HG03520 (cell line): ENCODE results near the gene SYNGR4.
A peak's percentile ranks its signal among the peaks of the same experiment; 100 is the strongest.

Experiments used
- ATAC-seq: cut with Tn5 transposase; IDR thresholded peaks from one replicate; pipeline ENCODE4 v1.9.1; 2021; ENCODE audit warnings: mild to moderate bottlenecking, moderate library complexity; ENCODE audit not compliant: unreplicated experiment

SYNGR4 gene

DNA sequence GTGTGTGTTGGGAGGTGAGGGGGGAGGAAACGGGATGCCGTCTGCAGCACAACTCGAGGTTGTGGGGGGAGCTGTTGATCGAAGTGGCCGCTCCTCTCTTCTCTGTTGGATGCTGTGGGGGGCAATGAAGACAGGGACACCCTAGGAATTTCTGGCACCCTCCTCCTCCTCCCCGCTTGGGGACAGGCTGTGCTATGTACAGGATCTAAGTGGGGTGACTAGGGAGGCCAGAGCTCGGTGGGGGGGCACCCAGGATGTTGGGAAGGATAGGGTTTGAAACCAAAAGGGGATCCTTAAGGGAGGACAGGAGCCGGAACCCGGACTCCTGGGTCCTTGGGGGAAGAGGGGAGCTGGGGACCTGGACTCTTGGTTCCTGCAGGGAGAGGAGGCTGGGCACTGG, 31.3 kb downstream of the SYNGR4 start:
- ATAC-seq = no peak

DNA sequence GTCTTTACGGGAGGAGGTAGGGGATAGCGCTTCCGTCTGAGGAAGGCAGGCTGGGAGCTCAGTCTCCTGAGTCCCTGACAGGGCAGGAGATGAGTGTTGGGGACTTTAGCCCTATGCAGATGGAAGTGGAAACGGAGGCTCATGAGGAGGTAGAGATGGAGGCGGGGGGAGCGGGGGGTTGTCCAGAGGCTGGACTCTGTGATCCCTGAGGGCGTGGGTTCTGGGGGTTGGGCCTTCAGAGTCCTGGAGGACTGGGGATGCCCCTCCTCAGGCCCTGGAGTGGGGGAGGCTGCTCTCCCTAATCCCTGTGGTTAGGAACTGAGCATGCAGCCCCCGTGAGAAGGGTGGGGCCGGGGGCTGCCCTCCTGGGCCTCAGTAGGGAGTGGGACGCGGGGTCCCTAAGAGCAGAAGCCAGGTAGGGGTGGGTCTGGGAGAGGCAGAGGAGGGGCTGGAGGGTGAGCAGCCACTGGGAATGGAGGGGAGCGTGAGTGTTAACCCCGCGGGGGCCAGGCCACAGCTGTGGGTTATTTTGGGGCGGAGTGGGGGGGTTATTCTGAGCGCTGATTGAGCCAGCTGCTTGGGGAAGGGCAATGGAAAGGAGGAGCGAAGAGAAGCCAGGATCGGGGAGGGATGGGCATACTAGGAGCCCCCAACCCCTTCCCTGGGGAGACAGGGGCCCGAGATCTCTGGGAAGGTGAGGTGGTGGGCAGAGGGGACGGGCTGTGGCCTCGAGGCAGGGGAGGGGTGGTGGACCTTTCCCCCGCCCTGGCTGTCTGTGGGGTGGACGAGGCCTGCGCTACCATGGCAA, 32.1 kb downstream of the SYNGR4 start:
- ATAC-seq = no peak

DNA sequence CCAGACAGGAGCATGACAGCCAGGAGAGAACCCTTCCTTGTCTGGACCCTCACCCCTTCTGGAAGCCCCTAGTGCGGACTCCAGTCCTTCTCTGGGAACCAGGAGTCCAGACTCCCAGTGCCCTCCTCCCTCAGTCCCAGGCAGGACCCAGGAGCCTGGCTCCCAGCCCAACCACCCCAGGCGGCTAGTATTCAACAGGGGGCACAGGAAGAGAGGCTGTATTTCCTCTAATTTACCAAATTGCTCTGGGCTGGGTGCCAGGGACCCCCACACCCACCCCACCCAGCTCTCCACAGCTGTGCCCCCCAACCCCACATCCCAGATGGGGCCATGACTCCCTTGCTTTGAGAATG, 32.6 kb downstream of the SYNGR4 start:
- no peak for ATAC-seq

DNA sequence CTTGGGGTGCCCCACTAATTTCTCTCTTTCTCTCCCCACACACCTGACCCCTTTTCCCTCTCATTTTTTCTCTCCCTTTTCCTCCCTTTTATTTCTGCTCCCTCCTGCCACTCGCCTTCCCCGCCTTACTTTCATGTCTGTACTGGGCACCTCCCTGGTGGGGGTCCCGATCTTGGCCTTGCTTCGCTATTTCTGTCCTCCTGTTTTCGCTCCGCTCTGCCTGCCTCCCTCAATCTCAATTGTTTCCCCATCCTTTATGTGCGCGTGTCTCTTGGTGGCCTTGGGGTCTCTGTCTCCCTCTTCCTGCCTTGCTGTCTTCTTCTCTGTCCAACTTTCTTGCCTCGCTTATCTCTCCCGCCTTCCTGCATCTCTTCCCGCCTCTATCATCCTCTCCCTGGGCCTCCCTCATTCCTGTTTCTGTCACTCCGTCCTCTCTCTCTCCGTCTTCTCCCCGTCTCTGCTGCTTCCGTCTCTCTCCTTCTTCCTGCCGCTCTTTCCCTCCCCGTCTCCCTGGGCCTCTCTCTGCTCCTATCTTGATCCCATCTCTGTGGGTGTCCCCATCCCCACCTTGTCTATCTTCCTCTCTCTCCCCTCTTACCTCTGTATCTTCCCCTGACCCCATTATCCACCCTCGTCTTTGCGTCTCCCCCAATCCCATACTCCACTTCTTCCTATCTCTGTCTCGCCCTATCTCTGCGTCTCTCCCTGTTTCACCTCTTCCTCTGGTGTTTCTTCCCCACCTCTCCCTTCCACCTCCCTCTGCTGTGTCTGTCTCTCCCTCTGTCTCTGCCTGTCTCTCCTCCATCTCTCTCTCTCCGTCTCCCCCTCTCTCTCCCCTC, 33.3 kb downstream of the SYNGR4 start:
- ATAC-seq = no peak

DNA sequence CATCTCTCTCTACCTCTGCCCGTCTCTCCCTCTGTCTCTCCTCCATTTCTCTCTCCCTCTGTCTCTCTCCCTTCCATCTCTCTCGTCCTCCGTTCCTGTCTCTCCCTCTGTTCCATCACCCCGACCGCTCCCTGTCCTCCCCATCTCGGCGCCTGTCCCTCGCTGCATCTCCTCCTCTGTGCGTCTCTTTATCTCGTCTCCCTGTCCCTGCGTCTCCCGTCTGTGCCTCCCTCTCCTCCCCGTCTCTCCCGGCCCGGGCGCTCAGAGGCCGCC, 33.9 kb downstream of the SYNGR4 start:
- no peak for ATAC-seq

DNA sequence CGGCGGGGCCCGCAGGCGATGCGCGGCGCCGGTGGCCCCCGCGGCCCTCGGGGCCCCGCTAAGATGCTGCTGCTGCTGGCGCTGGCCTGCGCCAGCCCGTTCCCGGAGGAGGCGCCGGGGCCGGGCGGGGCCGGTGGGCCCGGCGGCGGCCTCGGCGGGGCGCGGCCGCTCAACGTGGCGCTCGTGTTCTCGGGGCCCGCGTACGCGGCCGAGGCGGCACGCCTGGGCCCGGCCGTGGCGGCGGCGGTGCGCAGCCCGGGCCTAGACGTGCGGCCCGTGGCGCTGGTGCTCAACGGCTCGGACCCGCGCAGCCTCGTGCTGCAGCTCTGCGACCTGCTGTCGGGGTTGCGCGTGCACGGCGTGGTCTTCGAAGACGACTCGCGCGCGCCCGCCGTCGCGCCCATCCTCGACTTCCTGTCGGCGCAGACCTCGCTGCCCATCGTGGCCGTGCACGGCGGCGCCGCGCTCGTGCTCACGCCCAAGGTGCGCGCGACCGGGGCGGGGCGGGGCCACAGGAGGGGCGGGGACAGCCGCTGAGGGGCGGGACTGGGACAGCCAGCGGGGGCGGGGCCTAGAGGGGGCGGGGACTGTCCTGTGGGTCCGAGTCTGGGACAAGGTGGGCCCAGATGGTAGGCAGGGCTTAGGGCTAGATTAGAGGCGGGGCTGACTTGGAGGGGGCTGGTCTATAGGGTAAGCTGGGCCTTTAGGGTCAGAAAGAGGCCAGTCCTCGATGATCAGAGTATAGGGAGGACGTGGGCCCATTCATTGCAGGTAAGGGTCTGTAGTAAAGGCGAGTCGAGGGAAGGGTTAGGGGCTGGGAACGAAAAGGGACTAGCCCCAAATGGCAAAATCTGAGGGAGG, 34.4 kb downstream of the SYNGR4 start:
- ATAC-seq = peak; percentile 45

DNA sequence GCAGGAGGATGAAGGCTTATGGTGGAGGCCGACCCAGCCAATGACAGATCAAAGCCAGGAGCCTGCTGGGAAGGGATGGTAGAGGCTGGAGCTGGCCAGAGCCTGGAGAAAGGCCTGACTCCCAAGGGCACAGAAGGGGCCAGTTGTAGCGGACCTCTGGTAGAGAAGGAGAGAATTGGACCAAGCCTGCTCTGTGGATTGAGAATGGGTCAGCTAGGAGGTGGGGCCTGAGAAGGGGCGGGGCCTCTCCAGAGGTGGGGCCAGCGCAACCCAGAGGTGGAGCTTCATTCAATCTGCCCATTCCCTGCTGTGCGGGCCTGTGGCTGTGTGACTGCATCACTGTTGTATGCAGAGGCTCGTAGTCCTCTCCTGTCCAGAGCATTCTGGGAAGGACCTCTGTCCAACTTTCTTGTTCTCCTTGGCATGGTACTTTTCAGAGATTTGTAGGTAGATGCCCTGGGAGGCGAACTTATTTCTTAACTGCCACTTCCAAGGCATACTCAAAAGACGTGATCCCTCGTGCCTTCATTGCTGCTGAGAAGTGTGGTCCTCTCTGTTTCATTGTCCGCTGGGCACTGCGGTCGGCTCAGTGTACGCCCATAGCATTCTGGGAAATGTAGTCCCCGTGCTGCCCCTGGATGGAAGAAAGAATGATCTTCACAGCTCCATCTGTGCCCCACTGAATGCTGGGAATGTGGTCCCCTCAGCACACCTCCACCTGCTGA, 36.0 kb downstream of the SYNGR4 start:
- ATAC-seq = no peak

DNA sequence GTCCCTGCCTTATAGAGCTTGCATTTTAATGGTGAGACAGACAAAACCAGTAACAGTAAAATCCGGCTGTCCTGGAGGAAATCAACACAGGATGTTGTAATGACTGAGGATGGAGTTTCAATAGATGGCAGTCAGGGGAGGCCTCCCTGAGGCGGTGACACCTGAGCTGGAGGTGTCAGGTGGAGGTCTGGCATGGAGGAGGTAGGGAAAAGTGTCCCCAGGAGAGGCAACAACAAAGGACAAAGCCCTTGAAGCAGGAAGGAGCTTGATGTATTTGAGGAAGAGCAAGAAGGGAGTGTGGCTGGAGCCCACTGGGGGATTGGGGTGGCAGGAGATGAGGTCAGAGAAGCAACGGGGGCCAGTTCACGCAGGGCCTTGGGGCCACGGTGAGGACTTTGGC, 37.1 kb downstream of the SYNGR4 start:
- no peak for ATAC-seq

DNA sequence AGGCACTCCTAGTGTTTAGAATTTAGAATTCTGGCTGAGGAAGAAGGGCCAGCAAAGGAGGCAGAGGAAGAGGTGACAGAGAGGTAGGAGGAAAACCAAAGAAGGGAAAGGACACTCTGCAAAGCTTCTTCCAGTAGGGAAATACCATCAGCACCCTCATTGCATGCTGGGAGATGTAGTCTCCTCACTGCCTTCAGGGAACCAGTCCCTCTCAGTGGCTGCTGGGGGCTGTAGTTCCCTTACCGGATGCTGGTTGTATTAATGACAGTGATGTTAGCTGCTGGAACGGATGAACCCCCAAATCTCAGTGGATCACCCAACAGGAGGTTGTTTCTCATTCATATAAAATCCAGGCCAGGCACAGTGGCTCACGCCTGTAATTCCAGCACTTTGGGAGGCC, 39.4 kb downstream of the SYNGR4 start:
- ATAC-seq = no peak

DNA sequence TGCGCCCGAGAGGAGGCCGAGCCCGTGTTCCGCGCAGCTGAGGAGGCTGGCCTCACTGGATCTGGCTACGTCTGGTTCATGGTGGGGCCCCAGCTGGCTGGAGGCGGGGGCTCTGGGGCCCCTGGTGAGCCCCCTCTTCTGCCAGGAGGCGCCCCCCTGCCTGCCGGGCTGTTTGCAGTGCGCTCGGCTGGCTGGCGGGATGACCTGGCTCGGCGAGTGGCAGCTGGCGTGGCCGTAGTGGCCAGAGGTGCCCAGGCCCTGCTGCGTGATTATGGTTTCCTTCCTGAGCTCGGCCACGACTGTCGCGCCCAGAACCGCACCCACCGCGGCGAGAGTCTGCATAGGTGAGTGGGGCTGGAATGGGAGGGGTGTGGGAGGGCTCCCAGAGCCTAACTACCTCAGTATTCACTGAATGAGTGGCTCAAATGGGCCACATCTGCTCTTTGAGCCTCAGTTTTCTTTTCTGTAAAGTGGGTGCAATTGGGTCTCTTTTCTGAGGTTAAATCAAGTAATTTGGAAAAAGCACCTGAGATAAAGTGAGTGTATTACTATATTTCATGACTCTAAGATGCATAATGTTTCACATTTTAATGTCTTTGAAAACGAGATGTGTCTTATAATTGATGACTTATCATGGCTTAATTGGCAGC, 41.0 kb downstream of the SYNGR4 start:
- ATAC-seq = no peak

DNA sequence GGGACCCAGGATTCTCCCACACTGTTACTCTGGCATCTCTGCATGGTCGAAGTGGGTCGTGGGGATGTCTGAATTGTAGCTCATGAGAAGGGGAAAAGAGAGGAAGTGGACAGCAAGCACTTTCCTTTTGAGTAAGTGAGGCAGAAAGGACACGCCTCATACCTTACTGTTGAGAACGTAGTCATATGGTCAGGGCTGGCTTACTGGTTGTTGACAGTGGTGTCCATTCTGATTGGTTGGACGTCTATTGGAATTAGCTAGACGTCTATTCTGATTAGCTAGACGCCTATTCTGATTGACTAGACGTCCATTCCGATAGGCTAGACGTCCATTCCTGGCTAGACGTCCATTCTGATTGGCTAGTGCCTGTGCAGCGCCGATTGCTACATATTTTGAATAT, 41.7 kb downstream of the SYNGR4 start:
- no peak for ATAC-seq

DNA sequence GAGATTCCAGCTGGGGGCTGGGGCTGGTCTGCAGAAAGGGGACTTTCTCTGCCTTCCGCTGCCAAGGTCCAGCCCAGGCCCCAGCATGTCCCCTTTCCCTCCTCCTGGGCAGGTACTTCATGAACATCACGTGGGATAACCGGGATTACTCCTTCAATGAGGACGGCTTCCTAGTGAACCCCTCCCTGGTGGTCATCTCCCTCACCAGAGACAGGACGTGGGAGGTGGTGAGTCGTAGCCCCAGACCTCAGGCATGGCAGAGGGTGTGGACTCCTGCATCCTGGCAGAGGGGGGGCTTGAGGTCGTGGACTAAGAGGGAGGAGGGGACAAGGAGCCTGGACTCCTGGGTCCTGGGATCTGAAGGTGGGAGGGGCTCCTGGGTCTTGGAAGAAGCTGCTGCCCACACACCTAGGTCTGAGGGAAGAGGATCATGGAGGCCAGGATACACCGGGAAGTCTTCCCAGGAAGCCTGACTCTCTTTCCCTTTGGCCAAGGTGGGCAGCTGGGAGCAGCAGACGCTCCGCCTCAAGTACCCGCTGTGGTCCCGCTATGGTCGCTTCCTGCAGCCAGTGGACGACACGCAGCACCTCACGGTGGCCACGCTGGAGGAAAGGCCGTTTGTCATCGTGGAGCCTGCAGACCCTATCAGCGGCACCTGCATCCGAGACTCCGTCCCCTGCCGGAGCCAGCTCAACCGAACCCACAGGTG, 49.9 kb downstream of the SYNGR4 start:
- ATAC-seq = no peak

DNA sequence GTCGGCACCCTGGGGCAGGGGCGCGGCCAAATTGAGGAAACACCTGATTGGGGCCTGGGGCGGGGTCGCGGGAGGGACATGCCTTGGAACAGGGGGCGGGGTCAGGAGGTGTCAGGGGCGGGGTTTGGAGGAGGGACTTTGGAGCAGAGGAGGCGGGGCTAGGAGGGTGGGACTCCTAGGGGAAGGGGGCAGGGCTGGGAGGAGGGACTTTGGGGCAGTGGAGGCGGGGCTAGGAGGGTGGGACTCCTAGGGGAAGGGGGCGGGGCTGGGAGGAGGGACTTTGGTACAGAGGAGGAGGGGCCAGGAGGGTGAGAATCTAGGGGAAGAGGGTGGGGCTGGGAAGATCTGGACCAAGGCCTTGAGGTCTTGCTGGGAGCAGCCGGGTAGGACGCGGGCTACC, 51.2 kb downstream of the SYNGR4 start:
- ATAC-seq = no peak

DNA sequence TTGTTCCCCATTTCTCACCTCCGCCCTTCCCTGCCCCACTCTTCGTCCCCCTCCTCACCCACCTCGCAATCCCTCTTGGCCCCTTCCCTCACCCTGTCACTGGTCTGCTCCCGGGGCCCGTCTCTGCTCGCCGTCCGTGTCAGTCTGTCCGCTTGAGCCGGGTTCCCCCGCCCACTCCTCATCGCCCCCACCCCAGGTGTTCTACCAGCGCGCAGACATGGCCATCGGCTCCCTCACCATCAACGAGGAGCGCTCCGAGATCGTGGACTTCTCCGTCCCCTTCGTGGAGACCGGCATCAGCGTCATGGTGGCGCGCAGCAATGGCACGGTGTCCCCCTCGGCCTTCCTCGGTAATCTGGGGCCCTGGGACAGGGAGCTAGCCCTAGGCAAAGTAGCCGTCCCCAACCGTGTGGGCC, 51.6 kb downstream of the SYNGR4 start:
- no peak for ATAC-seq

DNA sequence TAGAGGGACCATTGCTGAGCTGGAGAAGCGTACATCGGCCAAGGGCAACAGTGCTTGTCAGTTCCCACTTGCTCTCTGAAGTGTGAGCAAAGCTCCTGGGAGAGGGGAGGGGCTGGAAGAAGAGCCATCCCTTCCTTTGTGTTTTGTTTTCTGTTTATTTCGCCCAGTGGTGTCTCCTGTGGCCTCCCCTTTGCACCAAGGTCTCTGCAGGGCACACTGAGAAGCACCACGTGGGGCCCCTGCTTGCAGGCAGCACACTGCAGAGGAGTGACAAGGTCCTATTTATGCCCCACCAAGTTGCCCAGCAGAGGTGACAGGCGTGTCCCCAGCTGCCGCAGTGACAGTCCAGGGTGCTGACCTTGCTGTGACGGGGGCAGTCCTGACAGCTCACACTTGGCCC, 53.3 kb downstream of the SYNGR4 start:
- ATAC-seq = no peak

DNA sequence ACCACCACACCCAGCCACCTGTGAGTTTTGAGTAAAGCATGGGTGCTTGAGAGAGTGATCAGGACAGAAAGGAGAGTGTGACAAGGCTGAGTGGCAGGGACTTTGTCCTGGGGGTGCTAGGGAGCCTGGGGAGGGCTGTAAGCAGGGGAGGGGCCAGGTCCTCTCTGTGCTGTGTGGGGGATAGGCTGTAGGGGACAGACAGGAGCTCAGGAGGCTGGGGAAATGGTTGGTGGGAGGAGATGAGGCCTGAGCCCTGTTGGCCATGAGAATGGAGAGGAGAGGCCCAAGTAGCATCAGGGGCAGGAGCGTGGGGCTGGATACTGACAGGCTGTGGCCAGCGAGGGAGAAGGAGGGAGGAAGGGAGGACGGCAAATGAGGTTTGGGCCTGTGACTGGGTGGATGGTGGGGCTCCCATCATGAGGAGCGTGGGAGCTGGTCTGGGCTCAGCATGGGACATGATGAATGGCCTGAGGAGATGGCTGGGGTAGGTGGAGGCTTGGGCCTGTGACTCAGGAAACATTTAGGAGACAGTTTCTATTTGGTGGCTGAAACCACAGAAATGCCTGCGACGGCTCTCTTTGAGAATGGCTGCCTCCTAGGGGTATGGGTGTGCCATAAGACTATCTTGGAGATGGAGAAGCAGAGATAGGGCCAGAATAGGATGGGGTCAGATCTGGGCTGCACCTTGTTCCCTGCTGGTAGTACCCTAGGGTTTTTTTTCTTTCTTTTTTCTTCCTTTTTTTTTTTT, 54.3 kb downstream of the SYNGR4 start:
- ATAC-seq = no peak

DNA sequence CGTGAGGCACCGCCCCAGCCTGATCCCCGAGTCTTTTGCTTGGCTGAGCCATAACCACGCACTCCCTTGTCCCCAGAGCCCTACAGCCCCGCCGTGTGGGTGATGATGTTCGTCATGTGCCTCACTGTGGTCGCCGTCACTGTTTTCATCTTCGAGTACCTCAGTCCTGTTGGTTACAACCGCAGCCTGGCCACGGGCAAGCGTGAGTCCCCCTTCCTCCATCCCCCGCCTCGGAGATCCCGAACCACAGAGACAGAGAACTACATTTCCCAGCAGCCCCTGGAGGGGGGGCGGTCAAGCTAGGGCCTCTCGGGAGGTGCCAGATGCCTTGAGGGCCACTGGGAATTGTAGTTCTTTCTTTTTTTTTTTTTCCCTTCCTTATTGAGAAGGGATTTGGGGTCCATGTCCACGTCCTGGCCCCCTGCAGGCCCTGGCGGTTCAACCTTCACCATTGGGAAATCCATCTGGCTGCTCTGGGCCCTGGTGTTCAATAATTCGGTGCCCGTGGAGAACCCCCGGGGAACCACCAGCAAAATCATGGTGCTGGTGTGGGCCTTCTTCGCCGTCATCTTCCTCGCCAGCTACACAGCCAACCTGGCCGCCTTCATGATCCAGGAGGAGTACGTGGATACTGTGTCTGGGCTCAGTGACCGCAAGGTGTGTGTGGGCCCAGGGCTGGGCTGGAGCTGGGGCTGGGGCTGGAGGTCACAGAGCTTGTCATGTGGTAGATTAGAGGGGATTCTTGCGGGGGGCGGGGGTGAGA, 55.2 kb downstream of the SYNGR4 start:
- ATAC-seq = no peak

DNA sequence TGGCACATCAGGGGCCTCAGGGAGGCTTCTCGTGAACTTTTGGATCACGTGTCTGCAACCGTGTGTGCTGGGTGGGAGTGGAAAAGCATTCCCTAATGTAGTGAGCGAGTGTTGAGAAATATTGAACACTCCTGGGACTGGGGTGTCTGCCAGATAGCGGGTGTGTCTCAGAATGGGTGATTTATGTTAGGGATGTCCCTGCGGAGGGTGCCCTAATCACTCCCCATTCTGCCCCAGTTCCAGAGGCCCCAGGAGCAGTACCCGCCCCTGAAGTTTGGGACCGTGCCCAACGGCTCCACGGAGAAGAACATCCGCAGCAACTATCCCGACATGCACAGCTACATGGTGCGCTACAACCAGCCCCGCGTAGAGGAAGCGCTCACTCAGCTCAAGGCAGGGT, 57.4 kb downstream of the SYNGR4 start:
- no peak for ATAC-seq
